Activated CD8-positive, alpha-beta memory T cell treated with anti-CD3 and anti-CD28 coated beads, Interleukin-2, amount 10 ng/mL, durations not matched to agents 7 days and 5 days (primary cell): ENCODE measurements around the gene DPYSL3. TPM values are rescaled to one million over a fixed set of nuclear protein-coding genes. Genes with fewer than 3 reads are reported as not detected.
A peak's percentile ranks its signal among the peaks of the same experiment; 100 is the strongest.

Source experiments
- ATAC-seq: fragments of 150-1000 bp; cut with Tn5 transposase; one replicate; pipeline ENCODE4 v1.10.0; 2021; ENCODE audit warnings: moderate library complexity
- CTCF ChIA-PET: fragments of 350-600 bp; sonication (Branson Sonifier 250); formaldehyde crosslinking; loops from one replicate; lab custom pipeline; 2021; ENCODE audit warnings: antibody characterized with exemption; lab: Charles Lee
- DNase-seq: peaks from one replicate; pipeline ENCODE4 v3.0.0-alpha.2; 2020
- H3K27ac Mint-ChIP-seq: one replicate; pipeline ENCODE4 v1.8.0; 2021; ENCODE audit warnings: mild to moderate bottlenecking, mixed read lengths
- H3K27me3 Mint-ChIP-seq: one replicate; pipeline ENCODE4 v1.8.0; 2021; ENCODE audit warnings: mixed read lengths
- H3K36me3 Mint-ChIP-seq: one replicate; pipeline ENCODE4 v1.8.0; 2021; ENCODE audit warnings: mild to moderate bottlenecking, mixed read lengths
- H3K4me1 Mint-ChIP-seq: one replicate; pipeline ENCODE4 v1.8.0; 2021; ENCODE audit warnings: mixed read lengths
- H3K4me3 Mint-ChIP-seq: one replicate; pipeline ENCODE4 v1.8.0; 2021; ENCODE audit warnings: mild to moderate bottlenecking, moderate library complexity, mixed read lengths
- H3K9me3 Mint-ChIP-seq: one replicate; pipeline ENCODE4 v1.8.0; 2022; ENCODE audit warnings: low read depth, mixed read lengths
- total RNA-seq, 2 experiments: library from RNA; stranded (reverse); gene quantifications; one replicate each; pipeline ENCODE4 v1.2.3, GENCODE V29; 2021

Gene DPYSL3
- total RNA-seq, 2 experiments from 2014 or later = 0.30 TPM; not detected in 1

DNA sequence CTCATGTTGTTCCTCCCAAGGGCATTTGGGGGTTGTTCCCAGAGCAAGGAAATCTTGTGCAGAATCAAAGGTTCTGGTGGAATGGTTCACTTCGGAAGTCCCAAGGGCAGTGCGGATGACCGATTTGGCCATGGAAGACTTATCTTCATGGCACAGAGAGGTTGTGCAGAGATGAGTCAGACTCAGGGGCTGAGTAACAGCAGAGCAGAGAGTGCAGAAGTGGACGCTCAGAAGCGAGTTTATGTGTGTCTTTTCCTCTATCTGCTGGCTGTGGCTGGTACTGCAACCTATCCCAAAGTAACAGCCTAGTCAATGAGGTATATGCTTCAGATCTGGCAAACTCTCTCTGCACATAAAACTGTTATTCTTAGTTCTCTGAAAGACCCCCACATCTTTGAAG is 118.1 kb downstream of the DPYSL3 start:
- no peaks in the 10 kb centered on the region for H3K9me3 Mint-ChIP-seq
- no peak overlapping the region for H3K4me3 Mint-ChIP-seq
- no peak overlapping the region for H3K27ac Mint-ChIP-seq
- ATAC-seq = peak; percentile 45
- H3K4me1 Mint-ChIP-seq = no peaks in the 10 kb centered on the region
- CTCF ChIA-PET = interaction anchor here (2.5 kb wide), 1 partner anchor 10 kb away, joined by 9 read pairs; no protein-coding TSS in a partner anchor
- no peak for DNase-seq
- no peaks in the 10 kb centered on the region for H3K36me3 Mint-ChIP-seq
- H3K27me3 Mint-ChIP-seq = peaks cover 8% of the 10 kb centered on the region

GRCh38 chr5:147390654-147391225 is 119.1 kb downstream of the DPYSL3 start:
- no peak for DNase-seq
- CTCF ChIA-PET = interaction anchor here (2.5 kb wide), 1 partner anchor 9 kb away, joined by 9 read pairs; no protein-coding TSS in a partner anchor
- Mint-ChIP-seq H3K36me3 (no peaks in the 10 kb centered on the region), H3K27me3 (peaks cover 8% of the 10 kb centered on the region), H3K4me1 (no peaks in the 10 kb centered on the region), H3K4me3 (no peak overlapping the region), H3K9me3 (no peaks in the 10 kb centered on the region), H3K27ac (no peak overlapping the region)
- ATAC-seq = no peak

- ATAC-seq (no peak), DNase-seq (no peak)
- Mint-ChIP-seq H3K27me3 (peaks cover 8% of the 10 kb centered on the region), H3K4me1 (no peaks in the 10 kb centered on the region), H3K4me3 (no peak overlapping the region), H3K36me3 (no peaks in the 10 kb centered on the region), H3K27ac (no peak overlapping the region), H3K9me3 (no peaks in the 10 kb centered on the region)
- CTCF ChIA-PET = no interaction called here
Observed at GRCh38 chr5:147388184-147389108, 121.4 kb downstream of the DPYSL3 start.

DNA sequence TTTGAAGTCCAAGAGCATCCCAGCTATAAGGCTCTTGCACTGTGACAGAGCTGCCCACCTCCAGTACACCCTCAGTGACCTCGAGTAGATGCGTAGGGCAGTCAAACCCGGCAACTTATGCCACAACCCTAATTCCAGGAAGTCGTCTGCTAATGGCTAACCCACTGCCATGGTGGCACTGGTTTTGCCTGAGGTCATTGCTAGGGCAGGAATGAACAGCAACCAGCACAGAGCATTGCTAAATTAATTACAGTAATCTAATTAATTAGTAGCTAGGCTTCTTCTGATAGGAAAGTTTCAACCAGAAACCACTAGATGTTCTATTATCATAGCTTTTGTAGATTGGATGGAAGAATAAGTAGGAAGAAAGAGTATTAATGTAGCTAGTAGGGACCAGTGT is 122.8 kb downstream of the DPYSL3 start:
- no peaks in the 10 kb centered on the region for H3K4me1 Mint-ChIP-seq
- DNase-seq = no peak
- peaks cover 8% of the 10 kb centered on the region for H3K27me3 Mint-ChIP-seq
- no peak overlapping the region for H3K27ac Mint-ChIP-seq
- CTCF ChIA-PET = no interaction called here
- no peaks in the 10 kb centered on the region for H3K9me3 Mint-ChIP-seq
- no peak for ATAC-seq
- H3K4me3 Mint-ChIP-seq = no peak overlapping the region
- no peaks in the 10 kb centered on the region for H3K36me3 Mint-ChIP-seq

DNA sequence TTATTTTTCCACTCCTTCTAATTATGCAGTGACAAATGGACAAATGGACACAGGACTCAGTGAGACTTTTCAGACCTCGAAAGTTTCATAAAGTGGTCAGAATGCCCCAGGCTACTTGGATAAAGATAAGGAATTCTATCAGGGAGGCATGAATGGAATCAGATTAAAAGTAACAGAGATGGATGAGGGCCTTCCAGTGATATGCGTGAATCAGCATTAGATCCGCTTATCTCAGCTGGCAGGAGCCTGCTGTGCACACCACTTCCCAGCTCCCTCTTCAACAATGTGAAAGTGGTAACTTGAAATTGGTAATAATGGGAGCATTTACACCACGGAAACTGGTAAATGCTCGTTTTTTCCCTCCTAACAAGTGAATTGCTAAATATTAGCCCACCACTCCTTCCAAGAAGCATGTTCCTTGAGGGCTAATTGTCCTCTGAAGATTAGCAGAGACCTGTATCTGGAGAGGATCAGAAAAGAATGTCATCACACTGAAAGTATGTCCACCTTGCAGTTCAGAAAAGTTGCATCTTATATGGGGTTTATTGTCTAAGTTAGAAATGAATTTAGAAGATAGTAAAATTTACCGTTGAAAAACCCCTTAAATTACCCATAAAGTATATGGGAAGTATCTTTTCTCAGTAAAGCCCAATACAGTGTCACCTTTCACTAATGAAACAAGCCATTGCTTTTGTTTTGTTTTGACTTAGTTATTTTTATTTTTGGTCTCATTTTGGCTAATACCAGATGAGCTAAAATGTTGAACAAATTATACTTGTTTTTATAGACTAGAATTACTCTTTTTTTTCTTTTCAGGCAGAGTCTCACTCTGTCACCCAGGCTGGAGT is 125.3 kb downstream of the DPYSL3 start:
- Mint-ChIP-seq H3K27me3 (peaks cover 5% of the 10 kb centered on the region), H3K36me3 (no peaks in the 10 kb centered on the region), H3K27ac (no peak overlapping the region), H3K4me1 (no peaks in the 10 kb centered on the region), H3K9me3 (no peaks in the 10 kb centered on the region), H3K4me3 (no peak overlapping the region)
- DNase-seq (no peak), ATAC-seq (no peak)
- CTCF ChIA-PET = no interaction called here

GRCh38 chr5:147382776-147383175 is 127.1 kb downstream of the DPYSL3 start:
- H3K4me3 Mint-ChIP-seq = no peak overlapping the region
- H3K36me3 Mint-ChIP-seq = no peaks in the 10 kb centered on the region
- H3K9me3 Mint-ChIP-seq = peaks cover 3% of the 10 kb centered on the region
- H3K27me3 Mint-ChIP-seq = peaks cover 2% of the 10 kb centered on the region
- H3K4me1 Mint-ChIP-seq = no peaks in the 10 kb centered on the region
- H3K27ac Mint-ChIP-seq = no peak overlapping the region
- ATAC-seq (no peak), DNase-seq (no peak)
- CTCF ChIA-PET = interaction anchor here (2.1 kb wide), 1 partner anchor 9 kb away, joined by 9 read pairs; no protein-coding TSS in a partner anchor

DNA sequence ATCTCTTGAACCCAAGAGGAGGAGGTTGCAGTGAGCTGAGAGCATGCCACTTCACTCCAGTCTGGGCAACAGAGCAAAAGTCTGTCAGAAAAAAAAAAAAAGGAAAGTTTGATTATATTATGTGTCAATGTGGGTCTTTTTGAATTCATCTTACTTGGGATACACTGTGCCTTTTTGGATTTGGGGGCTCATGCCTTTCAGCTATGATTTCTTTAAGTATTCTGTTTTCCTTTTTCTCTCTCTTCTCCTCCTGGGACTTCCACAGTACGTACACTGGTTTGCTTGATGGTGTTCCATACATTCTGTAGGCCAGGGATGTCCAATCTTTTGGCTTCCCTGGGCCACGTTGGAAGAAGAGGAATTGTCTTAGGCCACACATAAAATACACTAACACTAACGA is 128.3 kb downstream of the DPYSL3 start:
- Mint-ChIP-seq H3K27me3 (no peaks in the 10 kb centered on the region), H3K4me1 (no peaks in the 10 kb centered on the region), H3K36me3 (no peaks in the 10 kb centered on the region), H3K9me3 (peaks cover 3% of the 10 kb centered on the region), H3K27ac (no peak overlapping the region), H3K4me3 (no peak overlapping the region)
- CTCF ChIA-PET = interaction anchor here (2.1 kb wide), 1 partner anchor 10 kb away, joined by 9 read pairs; no protein-coding TSS in a partner anchor
- no peak for DNase-seq
- no peak for ATAC-seq

GRCh38 chr5:147377682-147378081 is 132.2 kb downstream of the DPYSL3 start:
- no peaks in the 10 kb centered on the region for H3K4me1 Mint-ChIP-seq
- peaks cover 3% of the 10 kb centered on the region for H3K9me3 Mint-ChIP-seq
- H3K27me3 Mint-ChIP-seq = no peaks in the 10 kb centered on the region
- no peak overlapping the region for H3K27ac Mint-ChIP-seq
- no peaks in the 10 kb centered on the region for H3K36me3 Mint-ChIP-seq
- ATAC-seq (no peak), DNase-seq (no peak)
- CTCF ChIA-PET = no interaction called here
- H3K4me3 Mint-ChIP-seq = no peak overlapping the region

- CTCF ChIA-PET = no interaction called here
- Mint-ChIP-seq H3K4me1 (no peaks in the 10 kb centered on the region), H3K4me3 (no peak overlapping the region), H3K36me3 (no peaks in the 10 kb centered on the region), H3K27ac (no peak overlapping the region), H3K27me3 (peaks cover 6% of the 10 kb centered on the region), H3K9me3 (peaks cover 3% of the 10 kb centered on the region)
- ATAC-seq = no peak
- no peak for DNase-seq
Observed at GRCh38 chr5:147375151-147375550, 134.7 kb downstream of the DPYSL3 start.

DNA sequence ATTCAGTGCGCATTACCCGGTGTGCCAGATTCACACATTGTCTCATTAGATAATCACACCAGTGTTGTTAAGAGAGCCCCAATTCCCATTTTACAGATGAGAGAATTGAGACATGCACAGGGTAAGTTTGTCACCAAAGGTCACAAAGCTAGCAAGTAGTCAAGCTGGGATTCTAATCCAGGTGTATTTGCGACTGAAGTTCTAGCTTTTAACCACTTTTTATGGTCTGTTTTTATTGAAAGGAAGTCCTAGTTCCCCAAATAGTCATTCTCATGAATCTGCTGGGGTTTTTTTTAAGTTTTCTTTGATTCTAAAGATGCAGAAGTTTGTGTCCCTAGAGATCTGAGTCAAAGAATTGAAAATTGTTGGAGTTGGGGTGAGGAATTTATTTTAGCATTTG is 136.5 kb downstream of the DPYSL3 start:
- H3K9me3 Mint-ChIP-seq = no peaks in the 10 kb centered on the region
- peaks cover 6% of the 10 kb centered on the region for H3K27me3 Mint-ChIP-seq
- CTCF ChIA-PET = no interaction called here
- H3K4me3 Mint-ChIP-seq = no peak overlapping the region
- no peak for DNase-seq
- H3K4me1 Mint-ChIP-seq = no peaks in the 10 kb centered on the region
- ATAC-seq = no peak
- no peak overlapping the region for H3K27ac Mint-ChIP-seq
- no peaks in the 10 kb centered on the region for H3K36me3 Mint-ChIP-seq

GRCh38 chr5:147372191-147372590 is 137.7 kb downstream of the DPYSL3 start:
- Mint-ChIP-seq H3K27me3 (peaks cover 6% of the 10 kb centered on the region), H3K27ac (no peak overlapping the region), H3K4me1 (no peaks in the 10 kb centered on the region), H3K36me3 (no peaks in the 10 kb centered on the region), H3K9me3 (no peaks in the 10 kb centered on the region), H3K4me3 (no peak overlapping the region)
- no peak for ATAC-seq
- no peak for DNase-seq
- CTCF ChIA-PET = no interaction called here

DNA sequence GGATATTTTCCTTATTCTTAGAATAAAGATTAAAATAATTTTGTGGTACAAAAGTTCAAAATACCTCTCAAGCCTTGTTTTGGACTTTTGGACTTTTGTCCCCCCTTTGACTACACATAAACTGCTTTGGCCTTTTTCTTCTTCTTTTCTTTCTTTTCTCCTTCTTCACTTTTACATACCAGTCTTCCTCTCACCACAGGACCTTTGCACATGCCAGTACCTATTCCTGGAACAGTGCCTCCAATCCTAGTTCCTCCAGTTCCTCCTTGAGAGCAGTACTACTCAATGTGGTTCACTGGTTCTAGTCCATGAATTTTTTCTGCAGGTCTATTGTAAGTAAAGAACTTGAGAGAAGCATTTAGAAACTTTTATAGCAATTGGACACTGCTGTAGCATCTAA is 138.6 kb downstream of the DPYSL3 start:
- H3K27me3 Mint-ChIP-seq = peaks cover 6% of the 10 kb centered on the region
- H3K4me1 Mint-ChIP-seq = no peaks in the 10 kb centered on the region
- DNase-seq (no peak), ATAC-seq (no peak)
- no peak overlapping the region for H3K27ac Mint-ChIP-seq
- H3K36me3 Mint-ChIP-seq = no peaks in the 10 kb centered on the region
- no peak overlapping the region for H3K4me3 Mint-ChIP-seq
- H3K9me3 Mint-ChIP-seq = no peaks in the 10 kb centered on the region
- CTCF ChIA-PET = no interaction called here

DNA sequence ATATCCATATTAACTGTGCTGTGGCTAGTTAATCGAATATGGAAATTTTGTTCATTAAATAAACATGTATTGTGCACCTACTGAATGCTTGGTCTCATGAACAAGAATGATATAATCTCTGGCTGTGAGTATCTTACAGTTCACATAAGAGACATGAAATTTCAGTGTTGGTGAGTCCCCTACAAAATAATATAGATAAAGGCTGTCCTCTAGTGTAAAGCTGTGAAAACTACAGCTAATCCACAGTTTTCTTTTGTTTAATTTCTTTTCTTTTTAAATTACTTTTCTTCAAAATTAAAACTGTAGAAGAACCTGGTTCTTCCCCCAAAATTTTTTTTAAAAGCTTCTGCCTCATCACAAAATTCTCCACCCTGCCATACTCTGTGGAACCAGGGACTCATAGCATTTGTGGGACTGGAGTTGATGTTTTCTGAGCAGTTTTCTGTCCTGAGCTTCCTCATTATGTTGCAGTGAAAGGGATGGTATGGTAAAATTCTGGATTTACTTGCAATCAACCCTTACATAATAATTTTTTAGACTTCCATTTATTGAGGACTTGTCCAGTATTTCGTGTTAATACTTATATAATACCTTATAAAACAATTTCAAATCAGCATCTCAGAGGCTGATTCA is 140.0 kb downstream of the DPYSL3 start:
- H3K4me3 Mint-ChIP-seq = no peak overlapping the region
- no peaks in the 10 kb centered on the region for H3K36me3 Mint-ChIP-seq
- CTCF ChIA-PET = interaction anchor here (1.3 kb wide), 1 partner anchor 10 kb away, joined by 3 read pairs; no protein-coding TSS in a partner anchor
- H3K27ac Mint-ChIP-seq = no peak overlapping the region
- peaks cover 6% of the 10 kb centered on the region for H3K27me3 Mint-ChIP-seq
- no peak for ATAC-seq
- H3K4me1 Mint-ChIP-seq = no peaks in the 10 kb centered on the region
- H3K9me3 Mint-ChIP-seq = no peaks in the 10 kb centered on the region
- DNase-seq = no peak
